Neutrophil (primary cell): Measurements from ENCODE around the gene CD5L.

Experiments
- H3K27ac ChIP-seq: fragments of 200-600 bp; sonication (generic); 2 replicates; pipeline ENCODE4 v1.5.1; 2016; ENCODE audit warnings: mild to moderate bottlenecking, moderate library complexity
- H3K27me3 ChIP-seq: fragments of 200-600 bp; sonication (generic); 2 replicates; pipeline ENCODE4 v1.6.0; 2016; ENCODE audit warnings: mild to moderate bottlenecking
- H3K36me3 ChIP-seq: fragments of 200-600 bp; sonication (generic); 2 replicates; pipeline ENCODE4 v1.5.1; 2017
- H3K4me1 ChIP-seq, 2 experiments: fragments of 200-600 bp in 1 of 2; sonication (generic) in 1 of 2; 1 replicate in 1 of 2; 2 replicates in 1 of 2; pipeline versions ENCODE4 v1.5.1 to v1.6.1; 2013 to 2016; ENCODE audit warnings: low read depth in 1 of 2, low read length in 1 of 2, mild to moderate bottlenecking in 1 of 2, moderate library complexity in 1 of 2; ENCODE audit not compliant: control insufficient read depth in 1 of 2, insufficient read depth in 1 of 2
- H3K4me3 ChIP-seq, 2 experiments: fragments of 200-600 bp in 1 of 2; sonication (generic) in 1 of 2; 1 replicate in 1 of 2; 2 replicates in 1 of 2; pipeline ENCODE4 v1.5.1; 2013 to 2016; ENCODE audit warnings: low read depth in 1 of 2, low read length in 1 of 2, mild to moderate bottlenecking in 1 of 2, moderate library complexity in 1 of 2
- H3K9me3 ChIP-seq: fragments of 200-600 bp; sonication (generic); 2 replicates; pipeline ENCODE4 v1.5.1; 2016
- CTCF ChIP-seq: fragments of 200-600 bp; sonication (generic); IDR thresholded peaks from 2 replicates; pipeline ENCODE4 v1.5.1; 2016; ENCODE audit warnings: antibody characterized with exemption

CD5L gene

DNA sequence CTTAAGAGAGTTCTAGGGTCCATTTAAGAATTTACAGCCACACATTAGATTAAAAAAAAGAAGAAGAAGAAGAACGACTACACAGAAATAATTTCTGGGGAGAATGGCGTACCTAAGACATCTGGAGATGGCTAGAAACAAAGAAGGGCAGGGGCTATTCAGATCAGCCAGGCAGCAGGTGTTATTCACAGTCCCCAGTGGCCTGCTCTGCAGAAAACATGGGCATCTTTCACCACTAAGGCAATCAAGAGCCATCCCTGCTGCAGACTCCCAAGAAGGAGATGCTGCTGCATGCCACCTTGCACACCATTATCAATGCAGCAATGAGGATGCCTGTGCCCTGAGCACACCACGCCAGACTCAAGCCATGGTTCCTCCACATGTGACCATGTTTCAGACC is 56.8 kb downstream of the CD5L start:
- Histone ChIP-seq H3K9me3 (no peaks in the 10 kb centered on the region), H3K4me3 (no peak overlapping the region), H3K27me3 (no peaks in the 10 kb centered on the region), H3K27ac (no peak overlapping the region), H3K4me1 (peaks cover 0 to 3% of the 10 kb centered on the region in 2 experiments), H3K36me3 (no peaks in the 10 kb centered on the region)
- no peak for TF ChIP-seq CTCF

DNA sequence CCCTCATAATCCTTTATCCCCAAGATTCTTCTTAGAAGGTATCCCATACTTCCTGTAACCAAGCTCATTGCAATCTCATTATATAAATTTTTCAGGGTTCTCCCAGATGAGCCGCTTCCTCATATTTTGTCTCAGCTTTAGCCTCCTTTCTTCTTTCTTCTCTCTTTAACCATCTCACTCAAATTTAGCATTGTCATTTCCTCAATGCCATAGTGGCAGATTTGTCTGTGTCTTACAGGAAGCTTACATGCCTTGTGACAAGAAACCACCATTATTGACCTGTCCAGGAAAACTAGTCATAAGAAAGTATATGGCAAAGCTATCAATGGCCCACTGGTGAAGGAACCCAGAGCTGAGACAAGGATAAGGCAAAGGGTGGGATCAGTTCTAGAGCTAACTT is 58.7 kb downstream of the CD5L start:
- H3K9me3 ChIP-seq = no peaks in the 10 kb centered on the region
- H3K27me3 ChIP-seq = no peaks in the 10 kb centered on the region
- H3K4me1 ChIP-seq = peaks cover 0 to 3% of the 10 kb centered on the region in 2 experiments
- H3K36me3 ChIP-seq = no peaks in the 10 kb centered on the region
- TF ChIP-seq CTCF = no peak
- H3K27ac ChIP-seq = no peak overlapping the region
- H3K4me3 ChIP-seq = no peak overlapping the region

- Histone ChIP-seq H3K36me3 (no peaks in the 10 kb centered on the region), H3K4me1 (peaks cover 0 to 3% of the 10 kb centered on the region in 2 experiments), H3K4me3 (no peak overlapping the region), H3K27me3 (no peaks in the 10 kb centered on the region), H3K9me3 (no peaks in the 10 kb centered on the region), H3K27ac (no peak overlapping the region)
- no peak for TF ChIP-seq CTCF
Measured at GRCh38 chr1:157781048-157781447, 60.6 kb downstream of the CD5L start.
